DOHH2 (cell line): ENCODE data around the gene ARIH2.

Experiments used
- H3F3A ChIP-seq: fragments of 200-600 bp; sonication (generic), shearing (Covaris generic); 2 replicates; pipeline ENCODE4 v1.6.0; 2016; ENCODE audit warnings: antibody characterized with exemption, mild to moderate bottlenecking; ENCODE audit not compliant: control insufficient read depth, insufficient read depth
- H3K27ac ChIP-seq: fragments of 200-600 bp; sonication (generic); 2 replicates; pipeline ENCODE4 v1.5.1; 2014; ENCODE audit warnings: low read depth, mild to moderate bottlenecking, low read length, moderate library complexity
- H3K27me3 ChIP-seq: fragments of 200-600 bp; sonication (generic); 2 replicates; pipeline ENCODE4 v1.6.1; 2014; ENCODE audit warnings: mild to moderate bottlenecking, low read length, mixed read lengths; ENCODE audit not compliant: control insufficient read depth
- H3K36me3 ChIP-seq: fragments of 200-600 bp; sonication (generic); 2 replicates; pipeline ENCODE4 v1.6.1; 2014; ENCODE audit warnings: mild to moderate bottlenecking, low read length, moderate library complexity, mixed read lengths; ENCODE audit not compliant: control insufficient read depth
- H3K4me1 ChIP-seq: fragments of 200-600 bp; sonication (generic); 2 replicates; pipeline ENCODE4 v1.6.1; 2014; ENCODE audit warnings: mild to moderate bottlenecking, low read length, mixed read lengths; ENCODE audit not compliant: control insufficient read depth
- H3K4me2 ChIP-seq: fragments of 200-600 bp; sonication (generic); 2 replicates; pipeline ENCODE4 v1.6.0; 2014; ENCODE audit warnings: mild to moderate bottlenecking, low read length, moderate library complexity
- H3K4me3 ChIP-seq: fragments of 200-600 bp; sonication (generic); 2 replicates; pipeline ENCODE4 v1.5.1; 2014; ENCODE audit warnings: mild to moderate bottlenecking, low read length, mixed read lengths
- H3K79me2 ChIP-seq: fragments of 200-600 bp; sonication (generic); 2 replicates; pipeline ENCODE4 v1.6.1; 2014; ENCODE audit warnings: mild to moderate bottlenecking, low read length, mixed read lengths; ENCODE audit not compliant: control insufficient read depth
- H3K9me2 ChIP-seq: fragments of 200-600 bp; sonication (generic); replicated peaks from 2 replicates; pipeline ENCODE4 v1.6.1; 2014; ENCODE audit warnings: mild to moderate bottlenecking, low read length, mixed read lengths; ENCODE audit not compliant: control insufficient read depth
- H3K9me3 ChIP-seq: fragments of 200-600 bp; sonication (generic); 2 replicates; pipeline ENCODE4 v1.6.1; 2014; ENCODE audit warnings: antibody characterized with exemption, low read length, mixed read lengths; ENCODE audit not compliant: control insufficient read depth, insufficient read depth
- H4K20me1 ChIP-seq: fragments of 200-600 bp; sonication (generic); 2 replicates; pipeline ENCODE4 v1.6.0; 2014; ENCODE audit warnings: low read depth, mild to moderate bottlenecking, antibody characterized with exemption, low read length, moderate library complexity; ENCODE audit not compliant: control insufficient read depth, insufficient read depth
- CTCF ChIP-seq: fragments of 200-600 bp; sonication (generic); IDR thresholded peaks from one replicate; pipeline ENCODE4 v1.5.1; 2014; ENCODE audit warnings: antibody characterized with exemption, mild to moderate bottlenecking, low read depth, low read length; ENCODE audit not compliant: poor library complexity, severe bottlenecking
- EZH2phosphoT487 ChIP-seq: fragments of 200-600 bp; sonication (generic); IDR thresholded peaks from 2 replicates; pipeline ENCODE4 v1.6.1; 2017; ENCODE audit warnings: borderline replicate concordance, mild to moderate bottlenecking, antibody characterized with exemption, low read length, moderate library complexity, mixed read lengths

Gene ARIH2

GRCh38 chr3:48960841-48961413 is 42.3 kb downstream of the ARIH2 start:
- H3K36me3 ChIP-seq, result peaks cover 57% of the 10 kb centered on the region
- no peak overlapping the region for H3K4me3 ChIP-seq
- H3K27ac ChIP-seq, result no peak overlapping the region
- no peaks in the 10 kb centered on the region for H3K4me1 ChIP-seq
- H3K79me2 ChIP-seq, result peaks cover 22% of the 10 kb centered on the region
- TF ChIP-seq CTCF (no peak), EZH2phosphoT487 (no peak)
- no peaks in the 10 kb centered on the region for H3K9me3 ChIP-seq
- H3F3A ChIP-seq, result peaks cover 3% of the 10 kb centered on the region; the same call in 1 of the 2 replicates
- H3K4me2 ChIP-seq, result no peak overlapping the region
- H3K9me2 ChIP-seq, result no peaks in the 10 kb centered on the region
- H4K20me1 ChIP-seq, result no peaks in the 10 kb centered on the region
- H3K27me3 ChIP-seq, result no peaks in the 10 kb centered on the region

- TF ChIP-seq EZH2phosphoT487 (no peak), CTCF (no peak)
- H3F3A ChIP-seq, result peaks cover 3% of the 10 kb centered on the region; the same call in 1 of the 2 replicates
- peaks cover 65% of the 10 kb centered on the region for H3K36me3 ChIP-seq
- H4K20me1 ChIP-seq, result no peaks in the 10 kb centered on the region
- no peaks in the 10 kb centered on the region for H3K4me1 ChIP-seq
- H3K79me2 ChIP-seq, result peaks cover 13% of the 10 kb centered on the region
- H3K9me2 ChIP-seq, result no peaks in the 10 kb centered on the region
- no peak overlapping the region for H3K4me3 ChIP-seq
- H3K4me2 ChIP-seq, result no peak overlapping the region
- no peak overlapping the region for H3K27ac ChIP-seq
- no peaks in the 10 kb centered on the region for H3K27me3 ChIP-seq
- no peaks in the 10 kb centered on the region for H3K9me3 ChIP-seq
Measured at GRCh38 chr3:48962340-48962739, 43.7 kb downstream of the ARIH2 start.

- H3K4me3 ChIP-seq, result no peak overlapping the region
- no peaks in the 10 kb centered on the region for H3K4me1 ChIP-seq
- no peaks in the 10 kb centered on the region for H3K9me3 ChIP-seq
- no peaks in the 10 kb centered on the region for H3K9me2 ChIP-seq
- peaks cover 7% of the 10 kb centered on the region for H3K79me2 ChIP-seq
- TF ChIP-seq CTCF (no peak), EZH2phosphoT487 (no peak)
- no peaks in the 10 kb centered on the region for H4K20me1 ChIP-seq
- peaks cover 3% of the 10 kb centered on the region; the same call in 1 of the 2 replicates for H3F3A ChIP-seq
- H3K4me2 ChIP-seq, result no peak overlapping the region
- H3K27ac ChIP-seq, result no peak overlapping the region
- no peaks in the 10 kb centered on the region for H3K27me3 ChIP-seq
- peaks cover 64% of the 10 kb centered on the region for H3K36me3 ChIP-seq
Measured at GRCh38 chr3:48962939-48963338, 44.3 kb downstream of the ARIH2 start.
